PC-9 (cell line): ENCODE data around the gene BMPR1B.

Source experiments
- CTCF ChIP-seq: fragments of 200-600 bp; sonication (generic); conservative IDR thresholded peaks from 2 replicates; pipeline ENCODE4 v1.6.1; 2017; ENCODE audit warnings: mixed run types, antibody characterized with exemption, mild to moderate bottlenecking, moderate library complexity
- EZH2 ChIP-seq: fragments of 200-600 bp; sonication (generic); IDR thresholded peaks from 2 replicates; pipeline ENCODE4 v1.8.0; 2017; ENCODE audit warnings: antibody characterized with exemption, low read depth

DNA sequence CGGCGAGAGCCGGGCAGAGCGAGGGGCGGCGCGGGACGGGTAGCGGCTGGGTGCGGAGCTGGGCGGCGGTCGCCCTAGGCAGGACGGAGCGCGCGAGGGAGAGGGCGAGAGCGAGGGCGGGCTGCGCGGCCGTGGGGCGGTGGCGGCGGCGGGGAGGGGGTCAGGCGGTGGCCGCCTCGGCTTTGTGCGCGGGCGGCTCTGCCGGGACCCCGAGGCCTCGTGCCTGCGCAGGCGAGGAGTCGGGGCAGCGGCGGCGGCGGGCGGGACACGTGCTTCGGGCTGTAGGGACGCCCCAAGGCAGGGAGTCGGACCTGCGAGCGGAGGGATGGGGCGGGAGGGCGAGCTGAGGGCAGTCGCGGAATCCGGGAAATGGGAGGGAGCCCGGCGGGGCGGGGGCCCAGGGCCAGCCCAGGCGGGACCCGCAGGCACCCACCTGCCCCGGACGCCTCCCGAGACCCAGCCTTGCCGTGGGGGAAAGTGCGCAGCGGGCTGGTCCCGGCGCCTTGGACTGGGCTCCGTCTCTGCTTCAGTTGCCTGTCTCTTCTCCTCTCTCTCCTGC lies 465 bp downstream of the BMPR1B start:
- TF ChIP-seq CTCF (no peak), EZH2 (no peak)
